ENCODE measurements around the gene PTPRN2.
"Not testable (repeated sequence)": the region's sequence is repeated elsewhere in the genome, so short reads cannot be mapped to it uniquely, and the experiment has no call there.

PTPRN2 gene

DNA sequence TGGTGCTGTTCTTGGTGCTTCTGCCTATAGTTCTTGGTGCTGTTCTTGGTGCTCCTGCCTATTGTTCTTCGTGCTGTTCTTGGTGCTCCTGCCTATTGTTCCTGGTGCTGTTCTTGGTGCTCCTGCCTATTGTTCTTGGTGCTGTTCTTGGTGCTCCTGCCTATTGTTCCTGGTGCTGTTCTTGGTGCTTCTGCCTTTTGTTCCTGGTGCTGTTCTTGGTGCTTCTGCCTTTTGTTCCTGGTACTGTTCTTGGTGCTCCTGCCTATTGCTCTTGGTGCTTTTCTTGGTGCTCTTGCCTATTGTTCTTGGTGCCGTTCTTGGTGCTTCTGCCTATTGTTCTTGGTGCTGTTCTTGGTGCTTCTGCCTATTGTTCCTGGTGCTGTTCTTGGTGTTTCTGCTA is 71.1 kb downstream of the PTPRN2 start:
- no peak for DNase-seq (ENCODE audit: low read depth)

GRCh38 chr7:158512869-158513268 is 74.8 kb downstream of the PTPRN2 start:
- no peak for DNase-seq (ENCODE audit: low read depth)

GRCh38 chr7:158512042-158512441 is 75.6 kb downstream of the PTPRN2 start:
- no peak for DNase-seq (ENCODE audit: low read depth)

GRCh38 chr7:158508802-158509385 is 78.7 kb downstream of the PTPRN2 start:
- DNase-seq (ENCODE audit: low read depth) = no peak

GRCh38 chr7:158508321-158508720 is 79.3 kb downstream of the PTPRN2 start:
- not testable (repeated sequence) for DNase-seq (ENCODE audit: low read depth)

DNA sequence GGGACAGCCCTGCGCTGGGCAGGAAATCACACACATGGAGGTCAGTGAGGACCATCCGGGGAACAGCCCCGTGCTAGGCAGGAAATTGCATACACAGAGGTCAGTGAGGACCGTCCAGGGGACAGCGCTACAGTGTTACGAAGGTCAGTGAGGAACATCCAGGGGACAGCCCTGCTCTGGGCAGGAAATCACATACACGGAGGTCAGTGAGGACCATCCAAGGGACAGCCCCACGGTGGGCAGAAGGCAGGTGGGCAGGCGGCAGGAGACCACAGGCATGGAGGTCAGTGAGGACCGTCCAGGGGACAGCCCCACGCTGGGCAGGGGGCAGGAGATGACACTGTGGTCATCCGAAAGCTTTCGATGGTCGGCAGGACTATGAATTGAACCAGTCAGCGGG is 79.7 kb downstream of the PTPRN2 start:
- no peak for DNase-seq (ENCODE audit: low read depth)

DNA sequence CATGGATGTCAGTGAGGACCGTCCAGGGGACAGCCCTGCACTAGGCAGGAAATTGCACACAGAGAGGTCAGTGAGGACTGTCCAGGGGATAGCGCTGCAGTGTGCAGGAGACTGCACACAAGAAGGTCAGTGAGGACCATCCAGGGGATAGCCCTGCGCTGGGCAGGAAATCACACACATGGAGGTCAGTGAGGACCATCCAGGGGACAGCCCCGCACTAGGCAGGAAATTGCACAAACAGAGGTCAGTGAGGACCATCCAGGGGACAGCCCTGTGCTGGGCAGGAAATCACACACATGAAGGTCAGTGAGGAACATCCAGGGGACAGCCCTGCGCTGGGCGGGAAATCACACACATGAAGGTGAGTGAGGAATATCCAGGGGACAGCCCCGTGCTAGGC is 80.4 kb downstream of the PTPRN2 start:
- DNase-seq (ENCODE audit: low read depth) = not testable (repeated sequence)

- no peak for DNase-seq (ENCODE audit: low read depth)
Measured at GRCh38 chr7:158506626-158507025, 81.0 kb downstream of the PTPRN2 start.

DNA sequence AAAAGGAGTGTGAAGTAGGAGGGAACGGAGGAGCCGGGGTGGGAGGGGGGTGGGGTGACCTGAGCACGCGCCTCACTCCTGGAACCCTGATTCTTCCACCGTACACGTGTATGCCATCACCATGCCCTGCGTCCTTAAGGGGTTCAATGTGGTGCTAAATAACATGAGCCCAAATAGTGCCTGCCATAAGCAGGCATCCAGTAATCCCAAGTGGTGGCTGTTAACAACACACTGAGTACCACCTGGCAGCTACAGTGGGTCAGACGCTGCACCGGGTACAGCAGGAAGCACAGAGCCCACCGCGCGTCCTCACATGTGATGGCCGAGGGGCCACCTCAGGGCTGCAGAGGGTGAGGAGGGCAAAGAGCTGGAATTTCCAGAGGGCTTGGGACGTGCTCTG is 81.9 kb downstream of the PTPRN2 start:
- no peak for DNase-seq (ENCODE audit: low read depth)

DNA sequence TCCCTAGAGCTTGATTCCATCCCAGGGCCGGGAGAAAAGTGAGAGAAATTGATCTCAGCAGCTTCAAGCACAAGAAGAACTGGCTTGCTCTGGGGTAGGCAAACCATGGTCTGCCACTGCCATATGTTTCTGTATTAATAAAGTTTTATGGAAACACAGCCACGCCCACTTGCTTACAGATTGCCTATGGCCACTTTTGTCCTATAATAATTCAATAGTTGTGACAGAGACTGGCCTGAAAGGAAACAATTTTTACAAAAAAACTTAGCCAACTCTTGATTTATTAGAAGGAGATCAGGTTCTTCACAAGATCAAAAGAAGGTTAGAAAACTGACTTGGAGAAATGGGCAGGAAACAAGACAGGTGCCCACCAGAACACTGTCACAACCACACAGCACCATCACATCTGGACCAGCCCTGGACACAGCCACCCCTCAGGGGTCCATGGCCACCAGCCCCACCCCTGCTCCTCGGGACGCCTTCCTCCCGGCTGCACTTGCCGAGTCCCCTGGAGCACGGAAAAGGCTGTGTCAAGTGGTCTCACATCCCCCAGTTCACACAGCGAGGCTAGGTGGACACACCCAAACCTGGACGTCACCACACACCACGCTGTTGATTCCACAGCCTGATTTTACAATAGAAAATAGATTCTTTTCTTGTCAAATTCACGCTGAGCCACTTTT is 85.4 kb downstream of the PTPRN2 start:
- no peak for DNase-seq (ENCODE audit: low read depth)

DNA sequence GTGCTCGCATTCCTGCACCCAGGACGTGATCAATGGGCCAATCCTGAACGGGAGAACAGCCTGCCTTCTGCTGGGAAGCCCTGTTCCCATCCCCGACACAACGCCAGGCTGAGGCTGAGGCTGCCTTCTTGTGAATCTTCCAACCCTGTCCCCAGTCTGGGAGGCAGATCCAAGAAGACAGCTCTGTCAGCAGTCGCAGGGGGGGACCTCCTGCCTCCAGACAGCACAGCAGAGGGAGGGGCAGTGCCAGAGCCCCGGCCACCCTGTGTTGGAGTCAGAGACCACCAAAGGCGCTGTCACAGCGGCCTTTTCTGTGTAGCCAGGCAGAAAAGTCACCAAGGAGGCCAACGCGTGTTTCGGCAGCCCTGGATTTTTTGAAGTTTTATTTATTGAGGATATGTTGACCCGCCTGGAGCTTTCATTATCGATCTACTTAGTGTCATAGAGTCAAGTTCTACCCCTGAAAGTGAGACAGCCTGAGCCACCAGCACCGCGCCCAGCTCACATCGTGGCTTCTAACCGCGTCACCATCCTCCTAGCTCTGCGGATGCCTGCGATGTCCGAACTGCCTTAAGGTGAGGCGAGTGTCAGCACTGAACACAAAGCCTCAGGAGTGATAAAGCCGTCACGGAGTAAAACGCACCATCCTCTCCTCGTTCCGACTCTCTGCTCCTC is 86.1 kb downstream of the PTPRN2 start:
- DNase-seq (ENCODE audit: low read depth) = no peak

DNA sequence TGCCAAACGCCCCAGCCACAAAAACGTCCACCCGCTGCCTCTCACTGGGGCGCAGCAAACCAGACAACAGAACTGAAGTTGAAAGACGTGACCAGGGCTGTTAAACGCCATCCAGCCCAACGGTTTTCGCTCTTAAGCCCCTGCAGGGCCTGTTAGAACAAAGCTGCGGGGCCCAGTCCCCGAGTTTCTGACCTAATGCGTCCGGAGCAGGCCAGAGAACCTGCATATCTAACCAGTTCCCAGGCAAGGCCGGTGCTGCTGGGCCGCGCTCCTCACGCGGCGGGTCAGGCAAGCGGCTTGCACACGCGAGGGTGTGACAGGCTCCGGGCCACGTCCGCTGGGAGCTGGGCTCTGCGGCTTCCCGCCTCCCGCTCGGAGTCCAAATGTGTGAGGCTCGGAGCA is 87.0 kb downstream of the PTPRN2 start:
- no peak for DNase-seq (ENCODE audit: low read depth)

GRCh38 chr7:158499082-158499455 is 88.6 kb downstream of the PTPRN2 start:
- DNase-seq (ENCODE audit: low read depth) = no peak

- no peak for DNase-seq (ENCODE audit: low read depth)
Measured at GRCh38 chr7:158498443-158499081, 89.1 kb downstream of the PTPRN2 start.

GRCh38 chr7:158497627-158498026 is 90.0 kb downstream of the PTPRN2 start:
- no peak for DNase-seq (ENCODE audit: low read depth)

- no peak for DNase-seq (ENCODE audit: low read depth)
Measured at GRCh38 chr7:158495786-158496185, 91.8 kb downstream of the PTPRN2 start.

- no peak for DNase-seq (ENCODE audit: low read depth)
Measured at GRCh38 chr7:158495216-158495615, 92.4 kb downstream of the PTPRN2 start.

DNA sequence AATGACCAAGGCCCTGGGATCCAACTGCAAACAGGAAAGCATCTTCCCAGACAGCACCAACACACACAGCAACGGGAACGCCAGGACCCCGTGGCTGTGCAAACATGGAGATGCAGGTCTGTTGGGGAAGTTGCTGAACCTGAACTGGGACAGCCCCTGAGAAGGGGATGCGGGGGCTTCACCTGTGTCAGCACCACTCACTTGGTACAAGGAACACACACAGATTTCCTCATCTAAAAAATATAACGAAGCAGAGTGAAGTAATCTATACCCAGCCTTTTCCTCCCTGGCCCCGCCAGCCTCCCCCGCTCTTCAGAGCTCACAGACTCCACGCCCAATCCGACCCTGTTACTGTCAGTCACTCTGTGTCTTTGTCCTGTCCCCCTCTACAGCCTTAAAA is 93.0 kb downstream of the PTPRN2 start:
- no peak for DNase-seq (ENCODE audit: low read depth)

DNA sequence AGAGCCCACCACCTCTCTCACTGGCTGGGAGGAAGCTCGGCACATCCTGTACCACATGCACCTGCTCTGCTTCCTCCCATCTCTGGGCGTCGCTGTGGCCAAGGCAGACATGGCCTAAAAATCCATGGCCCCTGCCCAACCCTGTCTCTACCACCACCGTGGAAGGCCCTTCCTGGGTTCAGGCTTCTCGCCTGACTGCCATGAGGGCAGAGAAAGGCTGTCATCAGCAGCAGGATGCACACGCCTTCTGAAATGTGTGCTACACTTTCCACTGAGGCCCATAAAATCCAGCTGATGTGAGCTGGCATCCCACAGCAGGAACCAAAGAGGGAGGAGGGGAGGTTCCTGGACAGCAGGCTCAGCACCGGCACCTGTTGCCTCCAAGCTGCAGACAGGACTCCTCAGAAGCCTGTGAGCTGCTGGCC is 93.4 kb downstream of the PTPRN2 start:
- no peak for DNase-seq (ENCODE audit: low read depth)

DNA sequence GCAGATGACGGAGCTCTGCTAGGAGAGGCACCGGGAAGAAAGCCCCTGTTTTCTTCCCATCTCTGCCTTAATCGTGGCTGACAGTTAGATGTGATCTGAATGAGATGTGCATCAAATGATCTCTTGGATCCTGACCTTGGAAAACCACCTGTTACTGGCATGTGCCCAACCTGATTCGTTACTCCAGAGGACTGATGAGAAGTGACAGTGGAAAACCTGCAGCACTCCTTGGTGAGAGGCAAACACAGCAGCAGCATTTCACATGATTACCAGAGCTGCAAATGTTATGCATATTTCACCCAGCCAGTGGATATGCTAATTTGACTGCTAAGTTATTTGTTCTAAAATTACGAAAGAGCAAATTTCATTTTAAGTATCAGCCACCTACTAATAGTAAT is 95.3 kb downstream of the PTPRN2 start:
- no peak for DNase-seq (ENCODE audit: low read depth)

DNA sequence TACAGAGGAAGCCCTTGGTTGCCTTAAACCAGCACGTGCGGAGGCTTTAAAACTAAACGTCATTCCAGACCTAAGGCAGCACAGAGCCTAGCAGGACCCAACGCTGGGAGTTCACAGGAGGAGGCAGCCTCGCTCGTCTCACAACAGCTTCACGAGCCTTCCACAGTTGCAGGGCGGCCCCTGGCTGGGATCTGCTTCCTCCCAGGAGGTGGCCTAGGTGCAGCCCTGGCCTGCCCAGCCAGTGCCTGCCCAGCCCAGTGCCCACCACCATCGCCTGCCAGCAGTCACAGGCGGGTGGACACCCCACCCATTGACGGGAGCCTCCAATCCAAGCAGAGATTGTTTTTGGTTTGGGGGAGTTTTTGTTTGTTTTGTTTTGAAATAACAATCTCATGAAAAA is 96.5 kb downstream of the PTPRN2 start:
- DNase-seq (ENCODE audit: low read depth) = no peak

DNA sequence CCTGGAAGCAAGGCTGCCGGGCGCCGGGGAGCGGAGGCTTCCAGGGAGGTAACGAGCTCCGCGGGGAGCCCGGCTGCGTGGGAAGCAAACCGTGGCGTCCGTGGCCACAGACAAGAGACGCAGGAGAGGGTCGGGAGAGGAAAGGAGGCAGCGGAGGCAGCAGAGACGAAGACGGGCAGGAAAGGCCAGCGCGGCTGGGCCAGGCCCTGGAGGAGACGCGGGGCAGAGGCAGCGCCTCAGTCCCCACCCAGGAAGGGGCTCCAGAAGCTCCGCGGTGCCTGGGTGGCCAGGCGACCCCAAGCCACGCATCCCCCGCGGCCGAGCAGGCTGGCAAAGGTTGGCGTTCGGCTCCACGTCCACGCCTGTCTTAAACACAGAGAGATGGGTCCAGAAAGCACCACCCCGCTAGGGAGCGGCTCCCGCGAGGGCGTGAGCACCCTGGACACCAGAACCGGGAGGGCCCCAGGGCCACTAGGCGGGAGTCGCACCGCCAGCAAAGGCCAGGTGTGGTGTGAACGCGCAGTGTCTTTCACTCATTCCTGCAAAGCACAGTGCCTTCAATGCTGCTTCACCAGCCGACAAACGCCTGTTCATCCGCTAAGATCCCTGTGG is 97.3 kb downstream of the PTPRN2 start:
- no peak for DNase-seq (ENCODE audit: low read depth)
